SU-DHL-6 (cell line): ENCODE data around the gene USP6NL.

Source experiments
- EZH2phosphoT487 ChIP-seq: fragments of 200-600 bp; sonication (generic), shearing (Covaris generic); conservative IDR thresholded peaks from 2 replicates; pipeline ENCODE4 v1.6.1; 2018; ENCODE audit warnings: mild to moderate bottlenecking, antibody characterized with exemption, low read length, moderate library complexity, mixed read lengths
- TF ChIP-seq, protein P1 (sequence below): fragments of 200-600 bp; sonication (generic); IDR thresholded peaks from one replicate; pipeline ENCODE4 v1.5.1; 2017; ENCODE audit warnings: antibody characterized with exemption, mild to moderate bottlenecking, low read length, moderate library complexity; ENCODE audit not compliant: insufficient read depth, poor library complexity, severe bottlenecking

- TF ChIP-seq, protein P1, sequence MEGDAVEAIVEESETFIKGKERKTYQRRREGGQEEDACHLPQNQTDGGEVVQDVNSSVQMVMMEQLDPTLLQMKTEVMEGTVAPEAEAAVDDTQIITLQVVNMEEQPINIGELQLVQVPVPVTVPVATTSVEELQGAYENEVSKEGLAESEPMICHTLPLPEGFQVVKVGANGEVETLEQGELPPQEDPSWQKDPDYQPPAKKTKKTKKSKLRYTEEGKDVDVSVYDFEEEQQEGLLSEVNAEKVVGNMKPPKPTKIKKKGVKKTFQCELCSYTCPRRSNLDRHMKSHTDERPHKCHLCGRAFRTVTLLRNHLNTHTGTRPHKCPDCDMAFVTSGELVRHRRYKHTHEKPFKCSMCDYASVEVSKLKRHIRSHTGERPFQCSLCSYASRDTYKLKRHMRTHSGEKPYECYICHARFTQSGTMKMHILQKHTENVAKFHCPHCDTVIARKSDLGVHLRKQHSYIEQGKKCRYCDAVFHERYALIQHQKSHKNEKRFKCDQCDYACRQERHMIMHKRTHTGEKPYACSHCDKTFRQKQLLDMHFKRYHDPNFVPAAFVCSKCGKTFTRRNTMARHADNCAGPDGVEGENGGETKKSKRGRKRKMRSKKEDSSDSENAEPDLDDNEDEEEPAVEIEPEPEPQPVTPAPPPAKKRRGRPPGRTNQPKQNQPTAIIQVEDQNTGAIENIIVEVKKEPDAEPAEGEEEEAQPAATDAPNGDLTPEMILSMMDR = no peak
- TF ChIP-seq EZH2phosphoT487 = no peak
These were observed 169.3 kb downstream of the USP6NL start for GRCh38 chr10:11442001-11442773.
